Adipocyte (in vitro differentiated cells): ENCODE measurements around the gene IFI35.
"Not testable (repeated sequence)": the region's sequence is repeated elsewhere in the genome, so short reads cannot be mapped to it uniquely, and the experiment has no call there.

Experiments
- DNase-seq: peaks from one replicate; pipeline ENCODE4 v3.0.0-alpha.2; 2015; ENCODE audit warnings: low read depth
- H3K27me3 ChIP-seq: replicated peaks from 2 replicates; pipeline ENCODE4 v1.7.0; 2013; ENCODE audit warnings: mild to moderate bottlenecking, low read length, moderate library complexity; ENCODE audit not compliant: control insufficient read depth, insufficient read depth
- H3K36me3 ChIP-seq: 2 replicates; pipeline ENCODE4 v1.7.0; 2013; ENCODE audit warnings: low read length, mild to moderate bottlenecking, moderate library complexity; ENCODE audit not compliant: control insufficient read depth, insufficient read depth, severe bottlenecking
- H3K4me1 ChIP-seq: 2 replicates; pipeline ENCODE4 v1.7.0; 2013; ENCODE audit warnings: mild to moderate bottlenecking, low read length, moderate library complexity; ENCODE audit not compliant: control insufficient read depth, insufficient read depth
- H3K4me3 ChIP-seq: 2 replicates; pipeline ENCODE4 v1.7.0; 2013; ENCODE audit warnings: mild to moderate bottlenecking, low read length, moderate library complexity
- H3K9ac ChIP-seq: 2 replicates; pipeline ENCODE4 v1.7.0; 2013; ENCODE audit warnings: mild to moderate bottlenecking, low read length, moderate library complexity
- H3K9me3 ChIP-seq: 2 replicates; pipeline ENCODE4 v1.7.0; 2013; ENCODE audit warnings: mild to moderate bottlenecking, low read length, moderate library complexity; ENCODE audit not compliant: control insufficient read depth

IFI35 gene

GRCh38 chr17:43043307-43043706 lies 36.7 kb downstream of the IFI35 start:
- H3K36me3 ChIP-seq = no peaks in the 10 kb centered on the region

GRCh38 chr17:43044024-43044423 lies 37.4 kb downstream of the IFI35 start:
- no peaks in the 10 kb centered on the region for H3K27me3 ChIP-seq
- H3K4me3 ChIP-seq = no peak overlapping the region
- DNase-seq = no peak
- H3K9me3 ChIP-seq = no peaks in the 10 kb centered on the region
- H3K9ac ChIP-seq = no peak overlapping the region
- H3K36me3 ChIP-seq = no peaks in the 10 kb centered on the region
- H3K4me1 ChIP-seq = peaks cover 5% of the 10 kb centered on the region

More at GRCh38 chr17:43043307-43043706, 36.7 kb downstream of the IFI35 start:
- DNase-seq = no peak
- H3K27me3 ChIP-seq = no peaks in the 10 kb centered on the region
- no peak overlapping the region for H3K4me3 ChIP-seq
- no peak overlapping the region for H3K9ac ChIP-seq
- no peaks in the 10 kb centered on the region for H3K9me3 ChIP-seq
- peaks cover 5% of the 10 kb centered on the region for H3K4me1 ChIP-seq

GRCh38 chr17:43051969-43052368 lies 45.4 kb downstream of the IFI35 start:
- Histone ChIP-seq H3K9ac (no peak overlapping the region), H3K4me1 (no peaks in the 10 kb centered on the region), H3K4me3 (no peak overlapping the region), H3K27me3 (no peaks in the 10 kb centered on the region), H3K9me3 (no peaks in the 10 kb centered on the region), H3K36me3 (no peaks in the 10 kb centered on the region)
- no peak for DNase-seq

GRCh38 chr17:43053008-43053407 lies 46.4 kb downstream of the IFI35 start:
- not testable (repeated sequence) for H3K27me3 ChIP-seq, H3K4me1 ChIP-seq, H3K36me3 ChIP-seq, H3K4me3 ChIP-seq, H3K9me3 ChIP-seq, H3K9ac ChIP-seq, DNase-seq

- no peaks in the 10 kb centered on the region for H3K4me1 ChIP-seq
- no peak overlapping the region for H3K4me3 ChIP-seq
- H3K9ac ChIP-seq = no peak overlapping the region
- no peaks in the 10 kb centered on the region for H3K36me3 ChIP-seq
- no peaks in the 10 kb centered on the region for H3K27me3 ChIP-seq
- no peak for DNase-seq
- H3K9me3 ChIP-seq = no peaks in the 10 kb centered on the region
Observed at GRCh38 chr17:43056051-43056450, 49.5 kb downstream of the IFI35 start.

GRCh38 chr17:43062984-43063638 lies 56.5 kb downstream of the IFI35 start:
- no peak for DNase-seq
- Histone ChIP-seq H3K36me3 (no peaks in the 10 kb centered on the region), H3K4me1 (no peaks in the 10 kb centered on the region), H3K4me3 (no peak overlapping the region), H3K9me3 (no peaks in the 10 kb centered on the region), H3K27me3 (no peaks in the 10 kb centered on the region), H3K9ac (no peak overlapping the region)
